GM19328 (cell line): ENCODE results near the gene BACH2.
A peak's percentile ranks its signal among the peaks of the same experiment; 100 is the strongest.

Source experiments
- ATAC-seq: cut with Tn5 transposase; IDR thresholded peaks from one replicate; pipeline ENCODE4 v1.9.1; 2021; ENCODE audit warnings: mild to moderate bottlenecking, moderate library complexity; ENCODE audit not compliant: unreplicated experiment

BACH2 gene

GRCh38 chr6:90302320-90302719, 5.7 kb upstream of the BACH2 start:
- ATAC-seq, result no peak

- ATAC-seq, result no peak
These were observed 5.2 kb upstream of the BACH2 start for GRCh38 chr6:90301816-90302215.

GRCh38 chr6:90298459-90299053, 1.9 kb upstream of the BACH2 start:
- no peak for ATAC-seq

- no peak for ATAC-seq
These were observed 1.3 kb upstream of the BACH2 start for GRCh38 chr6:90297867-90298381.

GRCh38 chr6:90297115-90297866, 648 bp upstream of the BACH2 start:
- ATAC-seq, result no peak

GRCh38 chr6:90295854-90296340, 746 bp downstream of the BACH2 start:
- ATAC-seq, result no peak

GRCh38 chr6:90294989-90295853, 1.4 kb downstream of the BACH2 start:
- no peak for ATAC-seq

- ATAC-seq, result no peak
These were observed 2.0 kb downstream of the BACH2 start for GRCh38 chr6:90294614-90294988.

- ATAC-seq, result no peak
These were observed 2.6 kb downstream of the BACH2 start for GRCh38 chr6:90294008-90294511.

- no peak for ATAC-seq
These were observed 3.2 kb downstream of the BACH2 start for GRCh38 chr6:90293319-90293953.

- no peak for ATAC-seq
These were observed 5.1 kb downstream of the BACH2 start for GRCh38 chr6:90291565-90291964.

GRCh38 chr6:90290811-90291420, 5.7 kb downstream of the BACH2 start:
- ATAC-seq, result no peak

GRCh38 chr6:90289902-90290301, 6.7 kb downstream of the BACH2 start:
- no peak for ATAC-seq

- ATAC-seq, result no peak
These were observed 8.2 kb downstream of the BACH2 start for GRCh38 chr6:90288404-90288803.

- ATAC-seq, result no peak
These were observed 9.7 kb downstream of the BACH2 start for GRCh38 chr6:90286884-90287488.

GRCh38 chr6:90285611-90286381, 10.8 kb downstream of the BACH2 start:
- ATAC-seq, result peak; percentile 60

GRCh38 chr6:90285042-90285481, 11.6 kb downstream of the BACH2 start:
- ATAC-seq, result peak; percentile 10

GRCh38 chr6:90284236-90285041, 12.2 kb downstream of the BACH2 start:
- ATAC-seq, result peak; percentile 74
